HG03175 (cell line): ENCODE results near the gene SMIM38.

Experiments used
- ATAC-seq: cut with Tn5 transposase; IDR thresholded peaks from one replicate; pipeline ENCODE4 v1.9.1; 2021; ENCODE audit warnings: mild to moderate bottlenecking, moderate library complexity; ENCODE audit not compliant: unreplicated experiment

SMIM38 gene

DNA sequence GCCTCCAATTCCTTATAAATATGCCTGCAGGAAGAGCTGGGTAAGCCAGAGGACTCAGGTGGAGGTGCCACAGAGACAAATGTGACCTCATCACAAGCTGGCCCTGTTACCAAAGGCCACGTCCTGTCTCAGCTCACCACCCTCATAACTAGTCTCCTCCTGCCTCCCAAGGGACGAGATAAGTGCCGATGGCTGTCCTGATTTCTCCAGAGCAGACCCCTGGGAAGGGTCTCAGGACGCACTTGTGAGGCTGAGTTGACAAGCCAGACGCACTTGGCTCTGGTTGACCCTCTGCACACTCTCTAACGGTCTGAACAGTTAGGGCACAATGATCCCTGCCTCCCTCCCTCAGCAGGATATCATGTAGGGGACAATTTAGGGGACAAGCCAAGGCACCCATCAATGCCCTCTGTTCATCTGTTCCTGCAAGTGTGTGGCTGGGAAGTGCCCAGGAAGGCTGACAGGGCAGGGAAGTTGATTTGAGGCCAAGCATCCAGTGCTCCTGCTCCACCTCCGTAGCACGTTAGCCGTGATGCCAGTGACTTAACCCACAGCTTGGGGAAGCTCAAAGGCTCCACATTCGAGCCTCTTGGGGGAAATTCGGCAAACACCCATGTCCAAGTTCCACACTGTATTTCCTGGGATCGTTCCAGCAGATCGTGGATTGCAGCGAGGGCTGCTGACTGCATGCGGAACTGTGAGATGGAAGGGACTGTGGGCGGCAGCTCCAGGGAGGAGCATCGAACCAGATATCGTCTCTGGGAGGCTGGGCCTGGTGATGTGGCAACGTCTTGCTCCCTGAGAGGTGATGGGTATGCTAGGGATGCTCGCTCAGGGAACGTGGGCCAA is 2.8 kb downstream of the SMIM38 start:
- no peak for ATAC-seq

DNA sequence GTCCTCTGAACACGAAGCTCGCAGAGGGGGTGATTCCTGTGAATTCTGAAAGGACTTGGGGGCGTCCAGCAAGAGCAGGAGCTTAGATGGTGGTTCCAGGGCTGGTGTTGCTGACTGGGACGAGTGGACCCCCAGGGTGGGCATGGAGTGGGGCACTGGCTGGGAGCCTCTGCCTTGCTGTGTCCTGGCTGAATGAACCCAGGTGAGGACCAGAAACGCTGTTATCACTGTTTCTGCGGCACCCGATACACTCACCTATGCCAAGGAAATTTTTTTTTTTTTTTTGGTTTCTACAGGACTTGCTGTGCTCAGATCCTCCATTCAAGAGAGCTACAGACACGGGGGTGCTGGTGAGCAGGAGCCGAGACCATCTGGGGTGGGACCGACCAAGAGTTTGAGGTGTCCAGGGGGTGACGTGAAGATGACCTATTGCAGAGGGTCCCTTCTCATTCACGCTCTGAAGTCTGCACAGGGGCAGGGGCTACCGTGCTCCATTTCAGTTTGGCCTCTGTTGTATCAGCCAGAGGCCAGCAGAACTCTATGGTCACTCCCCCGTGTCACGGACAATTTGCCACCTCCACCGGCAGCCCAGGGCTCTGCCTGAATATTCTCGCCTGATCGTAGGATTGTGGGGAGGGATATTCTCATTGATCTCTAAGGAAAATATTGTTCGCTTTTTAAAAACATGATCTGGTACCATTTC is 3.6 kb downstream of the SMIM38 start:
- ATAC-seq = no peak

DNA sequence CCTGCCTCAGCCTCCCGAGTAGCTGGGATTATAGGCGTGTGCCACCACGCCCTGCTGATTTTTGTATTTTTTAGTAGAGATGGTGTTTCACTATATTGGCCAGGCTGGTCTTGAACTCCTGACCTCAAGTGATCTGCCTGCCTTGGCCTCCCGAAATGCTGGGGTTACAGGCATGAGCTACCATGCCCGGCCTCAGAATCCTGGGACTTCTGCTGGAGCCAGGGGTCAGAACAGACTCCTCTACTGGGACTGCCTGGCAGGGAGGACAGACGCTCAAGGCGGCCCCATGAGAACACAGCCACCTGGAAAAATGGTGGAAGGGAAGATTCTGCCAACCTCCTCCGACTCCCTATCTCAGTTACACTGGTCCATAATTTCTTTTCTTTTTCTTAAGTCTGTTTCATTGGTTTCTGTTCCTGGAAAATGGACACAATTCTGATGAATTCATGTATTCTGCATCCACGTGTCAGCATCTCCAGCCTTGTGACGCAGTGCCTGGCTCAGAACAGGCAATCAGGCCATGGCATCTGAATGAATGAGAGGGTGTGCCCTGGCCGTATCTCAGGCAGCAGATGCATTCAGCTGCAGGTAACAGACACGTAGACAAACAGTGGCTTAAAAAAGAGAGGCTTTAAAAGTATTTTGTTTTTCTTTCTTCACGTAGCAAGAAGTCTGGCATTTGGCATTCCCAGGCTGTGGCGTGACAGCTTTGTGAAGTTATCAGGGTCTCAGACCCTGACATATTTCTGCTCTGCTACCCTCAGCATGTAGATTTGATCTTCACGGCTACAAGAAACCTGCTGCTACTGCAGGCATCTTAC is 4.8 kb downstream of the SMIM38 start:
- ATAC-seq = no peak

DNA sequence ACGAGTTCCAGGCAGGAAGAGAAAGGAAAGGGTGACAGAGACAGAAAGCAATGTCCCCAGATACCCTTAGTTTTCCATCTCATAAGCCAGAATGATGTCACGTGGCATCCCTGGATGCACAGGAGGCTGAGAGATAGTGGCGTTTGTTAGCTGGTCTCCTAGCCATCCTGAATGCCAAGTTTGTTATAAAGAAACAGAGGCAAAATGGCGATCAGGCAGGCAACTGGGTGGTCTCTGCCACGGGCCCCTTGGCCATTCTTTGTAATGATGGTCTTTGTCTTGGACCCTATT is 5.3 kb downstream of the SMIM38 start:
- no peak for ATAC-seq

DNA sequence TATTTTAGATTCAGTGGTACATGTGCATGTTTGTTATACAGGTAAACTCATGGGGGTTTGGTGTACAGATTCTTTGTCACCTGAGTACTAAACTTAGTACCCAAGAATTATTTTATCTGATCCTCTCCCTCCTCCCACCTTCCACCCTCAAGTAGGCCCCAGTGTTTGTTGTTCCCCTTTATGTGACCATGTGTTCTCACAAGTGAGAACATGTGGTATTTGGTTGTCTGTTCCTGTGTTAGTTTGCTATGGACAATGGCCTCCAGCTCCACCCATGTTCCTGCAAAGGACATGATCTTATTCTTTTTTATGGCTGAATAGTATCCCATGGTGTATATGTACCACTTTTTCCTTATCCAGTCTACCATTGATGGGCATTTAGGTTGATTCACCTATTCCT is 6.8 kb downstream of the SMIM38 start:
- no peak for ATAC-seq

DNA sequence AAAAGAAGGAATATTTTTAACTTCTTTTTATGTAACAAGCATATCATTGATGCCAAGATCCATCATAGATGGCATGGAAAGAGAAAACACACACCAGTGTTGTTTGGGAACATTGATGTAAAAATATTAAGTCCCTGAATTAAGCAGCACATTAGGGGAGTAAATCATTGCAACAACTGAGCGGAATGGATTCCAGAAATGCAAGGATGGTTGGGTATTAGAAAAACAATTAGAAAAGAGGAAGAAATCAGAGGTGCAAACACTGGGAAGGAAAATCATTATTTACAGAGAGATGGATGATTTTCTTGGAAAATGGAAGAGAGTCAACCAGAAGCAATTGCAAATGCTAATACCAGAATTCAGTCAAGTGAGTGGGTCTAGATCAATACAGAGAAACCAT is 8.1 kb downstream of the SMIM38 start:
- ATAC-seq = no peak

DNA sequence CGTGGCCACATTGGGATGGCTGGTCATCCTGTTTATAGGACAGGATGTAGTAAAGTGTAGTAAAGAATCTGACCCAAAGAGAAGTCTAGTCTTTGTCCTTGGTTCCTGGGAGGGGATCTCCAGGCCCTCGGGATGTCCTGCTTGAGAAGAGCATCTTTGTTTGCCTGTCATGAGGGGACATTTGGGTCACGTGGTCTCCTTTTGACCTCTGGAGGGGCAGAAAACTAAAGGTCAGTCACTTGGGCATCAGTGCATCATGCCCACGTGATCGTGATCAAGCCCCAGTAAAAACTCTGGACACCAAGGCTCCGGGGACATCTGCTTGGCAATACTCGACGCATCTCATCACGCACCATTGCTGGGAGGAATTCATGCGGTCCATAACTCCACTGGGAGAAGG is 9.1 kb downstream of the SMIM38 start:
- no peak for ATAC-seq

DNA sequence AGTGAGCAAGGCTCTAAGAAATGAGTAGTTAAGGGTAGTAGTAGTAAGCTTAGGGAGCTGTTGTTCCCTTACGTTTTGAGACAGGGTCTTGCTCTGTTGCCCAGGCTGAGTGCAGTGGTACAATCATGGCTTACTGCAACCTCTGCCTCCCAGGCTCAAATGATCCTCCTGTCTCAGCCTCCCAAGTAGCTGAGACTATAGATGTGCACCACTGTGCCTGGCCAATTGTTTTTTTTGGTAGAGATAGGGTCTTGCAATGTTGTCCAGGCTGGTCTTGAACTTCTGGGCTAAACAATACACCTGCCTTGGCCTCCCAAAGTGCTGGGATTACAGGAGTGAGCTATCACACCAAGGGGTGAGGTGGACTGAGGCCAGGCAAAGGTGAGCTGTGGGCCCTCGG is 10.0 kb downstream of the SMIM38 start:
- ATAC-seq = no peak

DNA sequence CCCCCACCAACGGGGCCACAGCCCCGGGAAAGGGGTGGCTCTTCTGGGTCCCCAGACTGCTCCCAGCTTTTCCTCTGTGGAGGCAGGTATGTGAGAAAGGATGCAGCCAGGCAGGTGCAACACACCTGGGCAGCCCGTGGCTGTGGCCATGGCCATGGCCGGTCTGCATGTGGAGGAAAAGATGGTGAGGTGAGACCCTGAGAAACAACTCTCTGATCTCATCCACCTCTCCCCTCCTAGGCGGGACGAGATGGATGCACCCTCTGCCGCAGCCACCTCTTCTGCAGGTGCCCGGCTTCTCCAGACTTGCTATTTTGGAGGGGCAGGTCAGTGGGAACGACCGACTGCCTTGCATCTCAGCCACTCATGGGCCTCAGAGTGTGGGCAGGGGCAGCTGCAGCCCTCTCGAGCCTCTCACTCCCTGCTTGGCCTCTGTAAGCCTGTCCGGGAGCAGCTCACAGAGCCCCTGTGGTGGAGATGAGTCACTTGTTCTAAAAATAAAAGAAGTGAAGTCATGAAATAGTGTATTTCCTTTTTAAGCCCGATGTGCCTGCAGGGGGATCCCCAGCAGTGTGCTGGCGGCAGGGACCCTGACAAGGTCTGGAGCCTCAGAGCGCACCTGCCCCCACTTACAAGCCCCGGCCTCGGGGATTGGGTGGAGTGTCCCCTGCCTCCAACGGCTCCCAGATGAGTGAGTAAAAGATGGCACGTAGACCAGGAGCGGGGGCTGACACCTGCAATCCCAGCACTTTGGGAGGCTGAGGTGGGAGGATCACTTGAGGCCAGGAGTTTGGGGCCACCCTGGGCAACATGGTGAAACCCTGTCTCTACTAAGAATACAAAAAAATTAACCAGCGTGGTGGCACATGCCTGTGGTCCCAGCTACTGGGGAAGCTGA is 10.7 kb downstream of the SMIM38 start:
- peak; percentile 91 for ATAC-seq

DNA sequence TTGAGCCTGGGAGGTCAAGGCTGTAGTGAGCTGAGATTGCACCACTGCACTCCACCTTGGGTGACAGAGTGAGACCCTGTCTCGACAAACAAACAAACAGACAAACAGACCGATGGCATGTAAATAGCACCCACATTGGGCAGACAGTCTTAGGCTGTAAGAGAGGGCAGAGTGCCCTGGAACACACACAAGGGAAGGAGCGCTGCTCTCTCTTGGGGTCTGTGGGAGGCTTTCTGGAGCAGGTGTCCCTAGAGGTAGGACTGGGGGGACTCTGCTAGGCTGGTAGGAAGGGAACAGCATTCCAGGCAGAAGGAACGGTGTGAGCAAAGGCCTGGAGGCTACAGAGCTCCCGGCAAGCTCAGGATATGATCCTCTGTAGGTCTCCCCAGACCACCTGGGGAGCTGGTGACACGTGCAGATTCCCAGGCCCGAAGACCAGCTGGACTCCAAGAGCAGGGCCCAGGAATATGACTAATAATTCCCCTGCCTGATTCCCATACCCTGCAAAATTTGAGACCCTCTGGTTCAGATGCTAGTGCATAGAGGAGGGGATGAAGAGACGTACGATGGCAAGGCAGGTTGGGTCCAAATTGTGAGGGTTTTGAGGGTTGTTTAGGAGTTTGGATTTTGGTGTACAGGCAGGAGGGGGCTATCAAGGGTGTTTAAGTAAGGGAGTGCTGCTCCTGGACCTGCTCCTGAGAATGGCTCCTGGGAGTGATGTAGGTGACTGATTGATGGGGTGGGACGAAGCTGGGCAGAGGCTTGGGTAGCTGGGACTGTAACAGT is 11.6 kb downstream of the SMIM38 start:
- ATAC-seq = no peak

DNA sequence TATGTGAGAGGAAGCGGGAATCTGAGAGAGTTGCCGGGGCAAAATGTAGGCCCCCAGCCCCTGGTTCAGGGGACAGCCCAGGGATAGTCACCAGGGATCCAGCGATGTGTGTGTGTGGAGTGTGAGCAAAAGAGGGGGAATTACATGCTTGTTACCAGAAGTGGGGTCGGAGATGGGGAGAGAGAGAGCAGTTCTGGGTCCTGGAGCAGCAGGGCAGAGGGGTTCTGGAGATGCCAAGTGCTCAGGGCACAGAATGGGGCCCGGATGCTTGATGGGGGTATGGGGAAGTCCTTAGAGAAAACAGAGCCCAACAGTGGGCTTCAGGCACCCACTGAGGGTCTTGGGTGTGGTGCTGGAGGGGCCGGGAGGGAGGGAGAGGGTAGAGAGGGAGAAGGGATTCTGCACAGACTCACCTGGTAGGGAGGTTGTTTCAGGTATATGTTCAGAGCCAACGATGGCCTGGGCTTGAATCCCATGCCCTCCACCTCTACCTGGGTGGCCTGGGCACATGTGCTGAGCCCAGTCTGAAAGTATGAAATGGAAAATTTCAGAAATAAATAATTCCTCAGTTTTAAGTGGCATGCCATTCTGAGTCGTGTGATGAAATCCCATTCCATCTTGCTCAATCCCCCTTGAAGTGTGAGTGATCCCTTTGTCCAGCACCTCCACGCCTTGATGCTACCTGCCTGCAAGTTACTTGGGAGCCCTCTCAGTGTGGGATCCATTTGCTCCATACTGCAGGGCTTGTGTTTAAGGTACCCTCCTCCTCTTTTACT is 12.4 kb downstream of the SMIM38 start:
- no peak for ATAC-seq

DNA sequence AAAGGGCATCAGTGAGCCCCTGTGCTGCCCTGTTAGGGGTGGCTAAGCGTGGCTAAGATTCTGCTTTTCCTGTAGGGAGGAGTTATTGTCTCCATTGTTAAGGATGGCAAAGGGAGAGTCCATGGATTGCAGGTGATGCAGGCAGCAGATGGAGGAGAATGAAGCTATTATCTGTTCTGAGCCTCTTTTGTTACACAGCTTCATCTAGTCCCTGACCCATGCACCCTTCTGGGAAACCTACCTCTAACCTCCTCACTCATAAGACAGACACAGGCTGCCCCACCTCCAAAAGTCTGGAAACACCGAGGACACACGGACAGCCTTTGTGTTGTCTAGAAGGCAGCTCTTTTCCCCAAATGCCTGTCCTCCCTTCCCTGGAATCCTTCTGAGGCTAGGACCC is 13.7 kb downstream of the SMIM38 start:
- ATAC-seq = no peak

DNA sequence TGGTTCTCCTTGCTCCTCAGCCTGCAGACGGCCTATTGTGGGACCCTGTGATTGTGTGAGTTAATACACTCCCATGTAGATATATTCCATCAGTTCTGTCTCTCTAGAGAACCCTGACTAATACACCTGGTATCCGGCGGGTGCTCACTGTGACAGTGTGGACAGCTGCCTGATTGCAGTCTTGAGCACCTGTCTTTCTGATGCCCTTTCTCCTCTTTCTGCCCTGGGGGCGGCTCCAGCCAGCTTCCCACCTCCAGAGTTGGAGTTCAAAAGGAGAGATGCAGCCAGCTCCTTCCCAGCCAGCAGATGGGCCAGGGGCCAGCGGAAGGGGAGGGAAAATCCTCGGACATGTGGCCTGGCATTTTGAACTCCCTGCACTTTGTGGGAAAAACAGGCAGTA is 15.0 kb downstream of the SMIM38 start:
- ATAC-seq = no peak

DNA sequence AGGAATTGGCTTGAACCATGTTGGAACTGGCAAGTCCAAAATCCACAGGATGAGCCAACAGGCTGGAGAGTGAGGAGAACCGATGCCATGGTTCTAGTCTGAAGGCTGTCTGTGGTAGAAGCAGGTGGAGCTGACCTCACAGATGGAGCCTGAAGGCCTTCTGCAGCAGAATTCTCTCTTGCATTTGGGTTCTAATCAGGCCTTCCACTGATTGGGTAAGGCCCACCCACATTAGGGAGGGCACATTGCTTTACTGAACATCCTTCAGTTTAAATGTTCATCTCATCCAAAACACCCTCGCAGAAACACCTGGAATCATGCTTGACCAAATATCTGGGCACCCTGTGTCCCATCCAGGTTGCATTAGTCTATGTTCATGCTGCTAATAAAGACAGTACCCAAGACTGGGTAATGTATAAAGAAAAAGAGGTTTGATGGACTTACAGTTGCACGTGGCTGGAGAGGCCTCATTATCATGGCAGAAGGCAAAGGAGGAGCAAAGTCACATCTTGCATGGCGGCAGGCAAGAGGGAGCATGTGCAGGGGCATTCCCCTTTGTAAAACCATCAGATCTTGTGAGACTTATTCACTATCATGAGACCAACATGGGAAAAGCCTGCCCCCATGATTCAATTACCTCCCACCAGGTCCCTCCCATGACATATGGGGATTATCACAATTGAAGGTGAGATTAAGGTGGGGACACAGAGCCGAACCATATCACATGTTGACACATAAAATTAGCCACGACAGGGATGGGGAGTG is 15.9 kb downstream of the SMIM38 start:
- ATAC-seq = no peak

DNA sequence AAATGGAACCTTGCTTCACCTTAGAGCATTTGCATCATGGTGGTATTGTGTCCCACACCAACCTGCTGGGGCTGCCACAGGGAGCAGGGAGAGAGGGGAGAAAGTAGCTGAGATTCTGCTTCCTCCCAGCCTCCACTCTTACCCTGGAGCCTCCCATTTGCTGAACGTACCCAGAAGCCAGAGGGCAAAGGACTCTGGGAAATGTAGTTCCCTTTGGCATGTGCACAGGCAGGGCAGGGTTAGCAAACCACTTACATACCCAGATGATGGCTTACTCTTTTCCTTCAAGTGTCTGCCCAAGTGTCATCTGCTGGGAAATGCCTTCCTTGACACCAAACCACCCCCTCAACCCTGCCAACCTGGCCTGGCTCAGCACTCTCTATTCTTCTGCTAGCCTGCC is 16.9 kb downstream of the SMIM38 start:
- ATAC-seq = no peak

DNA sequence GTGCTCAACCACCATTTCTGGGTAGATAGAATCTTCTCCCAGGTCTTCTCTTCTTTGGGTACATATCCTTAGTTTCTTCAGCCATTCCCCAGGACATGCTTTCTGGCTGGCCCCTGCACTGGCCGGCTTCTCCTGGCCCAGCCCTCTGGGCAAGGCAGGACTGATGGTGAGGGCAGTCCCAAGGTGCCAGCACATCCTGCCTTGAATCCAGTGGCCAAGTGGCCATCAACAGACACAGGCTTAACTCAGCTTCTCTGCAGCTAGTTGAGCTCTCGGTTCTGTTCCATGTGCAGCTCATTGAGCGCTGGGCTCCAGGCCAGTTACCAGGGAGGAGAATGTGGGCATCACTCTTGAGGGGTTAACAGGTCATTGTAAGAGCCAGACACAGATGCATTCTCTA is 17.6 kb downstream of the SMIM38 start:
- no peak for ATAC-seq

DNA sequence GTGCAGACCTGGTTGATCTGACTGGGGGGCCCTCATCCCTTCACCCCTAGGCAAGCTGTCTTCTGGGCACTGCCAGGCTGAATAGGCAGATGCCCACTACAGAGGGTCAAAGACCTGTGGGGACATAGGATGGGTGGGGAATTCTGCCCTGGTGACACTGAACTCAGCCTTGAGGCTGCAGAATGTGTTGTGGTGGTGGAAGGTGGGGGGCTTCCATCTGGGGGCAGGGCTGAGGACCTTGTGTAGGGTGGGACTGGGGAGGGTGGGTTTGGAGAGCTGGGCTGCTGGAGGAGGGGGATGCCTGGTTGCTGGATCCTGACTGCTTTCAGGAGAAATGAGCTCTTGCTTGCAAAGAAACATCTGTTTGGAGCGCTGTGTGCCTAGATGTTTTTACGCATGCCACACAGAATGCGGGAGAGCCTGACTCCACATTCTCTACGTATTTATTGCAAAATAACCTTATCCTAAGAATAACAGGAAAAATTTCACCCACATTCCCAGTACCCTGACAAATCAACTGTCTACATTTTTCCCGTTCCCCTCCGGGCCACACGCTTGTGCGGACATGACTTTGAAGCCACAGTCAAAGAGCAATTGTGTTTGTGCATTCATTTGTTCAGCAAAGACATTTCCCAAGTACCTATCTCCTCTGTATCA is 18.3 kb downstream of the SMIM38 start:
- no peak for ATAC-seq

DNA sequence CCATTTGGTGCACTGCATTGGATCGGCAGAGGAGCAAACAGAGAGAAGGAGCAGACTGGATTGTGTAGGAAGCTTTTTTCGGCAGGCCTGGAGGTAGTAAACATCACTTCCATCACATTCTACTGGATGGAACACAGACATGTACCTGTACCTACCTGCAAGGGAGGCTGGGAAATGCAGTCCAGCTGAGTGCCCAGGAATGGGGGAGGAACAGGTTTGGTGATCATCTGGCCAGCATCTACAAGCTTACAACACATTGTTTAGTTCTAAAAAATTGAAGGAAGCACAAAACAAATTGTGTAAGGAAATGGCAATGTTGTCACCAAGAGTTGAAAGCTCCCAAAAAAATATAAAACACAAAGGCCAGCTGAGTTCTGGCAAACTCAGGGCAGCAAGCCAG is 19.1 kb downstream of the SMIM38 start:
- ATAC-seq = no peak
